Activated CD4-positive, alpha-beta T cell treated with anti-CD3 and anti-CD28 coated beads, Interleukin-2, Interleukin-4, amounts not matched to agents 100 ng/mL and 50 ng/mL, durations not matched to agents 16 hours and 8 hours (primary cell): ENCODE results near the gene TEX28.
"Not testable (repeated sequence)": the region's sequence is repeated elsewhere in the genome, so short reads cannot be mapped to it uniquely, and the experiment has no call there.

Source experiments
- DNase-seq: peaks from one replicate; pipeline ENCODE4 v3.0.0-alpha.2; 2020; ENCODE audit warnings: low spot score

Gene TEX28

GRCh38 chrX:154294791-154295574 is at the start of gene TEX28:
TEX28 (minus strand) TSS chrX:154295124; CDS start chrX:154292117, 3,007 bp downstream.
- no peak for DNase-seq

- not testable (repeated sequence) for DNase-seq
These were observed 48.7 kb upstream of the TEX28 start for GRCh38 chrX:154343620-154344019.

GRCh38 chrX:154343063-154343462 is 48.1 kb upstream of the TEX28 start:
- not testable (repeated sequence) for DNase-seq

- not testable (repeated sequence) for DNase-seq
These were observed 46.7 kb upstream of the TEX28 start for GRCh38 chrX:154341399-154342298.

GRCh38 chrX:154334496-154334895 is 39.6 kb upstream of the TEX28 start:
- no peak for DNase-seq

GRCh38 chrX:154333837-154334271 is 38.9 kb upstream of the TEX28 start:
- DNase-seq, result no peak

GRCh38 chrX:154333116-154333515 is 38.2 kb upstream of the TEX28 start:
- no peak for DNase-seq

- no peak for DNase-seq
These were observed 37.6 kb upstream of the TEX28 start for GRCh38 chrX:154332561-154332960.

- DNase-seq, result no peak
These were observed 34.4 kb upstream of the TEX28 start for GRCh38 chrX:154329294-154329693.

- DNase-seq, result no peak
These were observed 33.7 kb upstream of the TEX28 start for GRCh38 chrX:154328646-154329045.

- DNase-seq, result no peak
These were observed 32.3 kb upstream of the TEX28 start for GRCh38 chrX:154327038-154327820.

GRCh38 chrX:154325541-154325940 is 30.6 kb upstream of the TEX28 start:
- no peak for DNase-seq

GRCh38 chrX:154323537-154323936 is 28.6 kb upstream of the TEX28 start:
- DNase-seq, result no peak

- no peak for DNase-seq
These were observed 28.0 kb upstream of the TEX28 start for GRCh38 chrX:154322890-154323289.

- DNase-seq, result no peak
These were observed 26.7 kb upstream of the TEX28 start for GRCh38 chrX:154321594-154321993.

- no peak for DNase-seq
These were observed 26.2 kb upstream of the TEX28 start for GRCh38 chrX:154321152-154321551.

GRCh38 chrX:154320406-154320805 is 25.5 kb upstream of the TEX28 start:
- no peak for DNase-seq

- no peak for DNase-seq
These were observed 22.6 kb upstream of the TEX28 start for GRCh38 chrX:154317391-154317995.

GRCh38 chrX:154315416-154315815 is 20.5 kb upstream of the TEX28 start:
- no peak for DNase-seq

GRCh38 chrX:154313147-154313546 is 18.2 kb upstream of the TEX28 start:
- DNase-seq, result peak; percentile 45

GRCh38 chrX:154312116-154312515 is 17.2 kb upstream of the TEX28 start:
- DNase-seq, result no peak
